GM12892 (cell line): ENCODE measurements around the gene CRIP3.

Experiments
- DNase-seq: peaks from one replicate; pipeline ENCODE4 v3.0.0; 2011; ENCODE audit not compliant: insufficient read length
- FAIRE-seq: peaks from 2 replicates; lab custom pipeline; 2011; peaks lifted over from hg19 to GRCh38; lab: Jason Lieb, UNC
- POLR2A ChIP-seq: IDR thresholded peaks from 2 replicates; pipeline ENCODE4 v1.6.1; 2011; ENCODE audit warnings: low read depth, low read length, control low read depth
- POLR2AphosphoS5 ChIP-seq: IDR thresholded peaks from 2 replicates; pipeline ENCODE4 v1.6.1; 2011; ENCODE audit warnings: low read depth, low read length, control low read depth
- TAF1 ChIP-seq: IDR thresholded peaks from 2 replicates; pipeline ENCODE4 v1.6.1; 2011; ENCODE audit warnings: low read depth, mild to moderate bottlenecking, control low read depth, low read length, borderline replicate concordance

CRIP3 gene

GRCh38 chr6:43274916-43275597 lies 33.6 kb downstream of the CRIP3 start:
- FAIRE-seq (no peak), DNase-seq (peak; percentile 55)
- TF ChIP-seq TAF1 = no peak
- TF ChIP-seq POLR2A = no peak
- no peak for TF ChIP-seq POLR2AphosphoS5

DNA sequence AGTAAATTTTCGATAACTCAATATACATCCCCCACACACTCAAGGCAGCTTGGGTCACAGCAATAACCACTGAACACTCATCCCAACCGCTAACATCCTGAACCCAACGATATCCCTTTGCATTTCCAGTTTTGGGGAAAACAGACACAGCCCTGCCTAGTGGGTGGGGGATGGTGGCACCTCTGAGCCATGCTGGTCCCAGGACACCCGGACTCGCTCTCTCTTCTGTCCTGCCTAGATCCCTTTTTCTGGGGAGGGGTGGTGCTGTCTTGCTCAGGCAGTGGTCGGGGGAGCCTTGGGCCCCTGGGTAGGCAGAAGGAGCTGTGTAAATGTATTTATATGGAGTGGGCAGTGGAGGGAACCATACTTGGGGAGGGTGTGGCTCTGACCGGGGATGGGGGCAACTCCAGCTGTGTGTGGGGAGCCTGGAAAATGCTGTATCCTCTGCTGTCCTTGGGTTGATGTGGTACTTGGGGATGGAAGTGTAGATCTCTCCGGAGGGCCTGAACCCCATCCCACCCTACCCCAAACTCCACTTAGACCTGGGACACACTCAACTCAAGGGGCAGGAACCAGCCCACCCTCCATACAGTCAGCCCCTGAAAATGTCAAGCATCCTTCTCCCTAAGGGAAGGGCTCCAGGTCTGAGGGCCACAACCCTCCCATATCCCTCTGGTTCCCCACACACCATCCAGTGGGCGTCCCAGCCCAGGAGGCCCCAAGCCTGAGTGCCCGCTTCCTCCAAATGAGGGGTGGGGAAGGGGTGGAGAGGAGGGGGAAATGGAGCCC lies 34.3 kb downstream of the CRIP3 start:
- no peak for FAIRE-seq
- TF ChIP-seq POLR2AphosphoS5 = no peak
- no peak for TF ChIP-seq POLR2A
- TF ChIP-seq TAF1 = no peak
- no peak for DNase-seq

DNA sequence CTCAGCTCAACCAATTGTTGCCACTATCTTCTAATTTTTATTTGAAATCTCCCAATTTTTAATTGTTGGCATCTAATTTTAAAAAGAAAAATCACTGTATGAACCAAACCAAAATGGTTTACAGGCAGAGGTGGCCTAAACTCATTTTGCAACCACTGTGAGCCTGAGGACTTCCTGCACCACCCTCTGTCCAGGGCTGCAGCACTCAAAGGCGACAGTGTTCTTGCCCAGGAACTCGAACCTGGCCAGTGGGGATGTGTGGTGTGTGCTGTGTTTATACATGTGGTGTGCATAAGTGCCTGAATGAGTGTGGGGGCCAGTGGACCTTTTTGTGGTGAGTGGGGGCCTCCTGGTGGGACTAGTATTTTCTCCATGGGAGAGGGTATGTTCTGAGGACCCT lies 34.9 kb downstream of the CRIP3 start:
- DNase-seq (no peak), FAIRE-seq (no peak)
- TF ChIP-seq POLR2AphosphoS5 (no peak), TAF1 (no peak), POLR2A (no peak)

GRCh38 chr6:43271944-43272343 lies 36.7 kb downstream of the CRIP3 start:
- no peak for DNase-seq
- no peak for FAIRE-seq
- TF ChIP-seq POLR2A = no peak
- TF ChIP-seq TAF1 = no peak
- TF ChIP-seq POLR2AphosphoS5 = no peak

DNA sequence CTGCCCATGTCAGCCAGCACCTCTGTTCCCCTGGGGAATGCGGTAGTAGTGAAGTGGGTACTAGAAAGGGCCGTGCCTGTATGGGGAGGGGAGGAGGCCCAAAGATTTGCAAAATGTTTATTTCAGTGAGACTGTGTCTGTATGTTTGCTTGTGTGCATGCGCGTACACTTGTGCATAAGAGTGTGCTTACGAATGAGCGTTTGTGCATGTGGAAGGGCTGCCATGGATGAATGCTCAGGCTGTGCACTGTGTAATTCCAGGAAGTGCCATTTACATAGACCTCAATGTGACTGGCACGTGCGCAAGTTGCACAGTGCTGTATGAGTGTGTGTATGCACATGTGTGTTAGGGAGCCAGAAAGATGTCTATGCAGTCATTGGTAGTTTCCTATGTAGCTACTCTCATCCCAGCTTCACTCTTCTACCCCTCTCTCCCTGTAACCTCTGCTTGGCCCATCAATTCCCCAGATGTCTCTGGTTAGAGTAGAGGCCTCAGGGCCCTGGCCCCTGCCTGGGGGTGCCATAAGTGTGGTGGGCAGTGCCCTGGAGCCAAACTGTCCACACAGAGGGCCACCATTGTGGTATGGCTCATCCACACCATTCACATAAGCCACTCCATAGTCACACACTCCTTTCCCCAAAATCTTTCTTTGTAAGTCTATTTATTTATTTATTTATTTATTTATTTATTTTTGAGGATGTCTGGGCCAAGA lies 37.4 kb downstream of the CRIP3 start:
- no peak for TF ChIP-seq POLR2A
- no peak for TF ChIP-seq TAF1
- no peak for TF ChIP-seq POLR2AphosphoS5
- peak; percentile 44 for FAIRE-seq
- no peak for DNase-seq

- TF ChIP-seq TAF1 (no peak), POLR2A (no peak), POLR2AphosphoS5 (no peak)
- FAIRE-seq = no peak
- DNase-seq = no peak
Observed at GRCh38 chr6:43269273-43270007, 39.2 kb downstream of the CRIP3 start.

DNA sequence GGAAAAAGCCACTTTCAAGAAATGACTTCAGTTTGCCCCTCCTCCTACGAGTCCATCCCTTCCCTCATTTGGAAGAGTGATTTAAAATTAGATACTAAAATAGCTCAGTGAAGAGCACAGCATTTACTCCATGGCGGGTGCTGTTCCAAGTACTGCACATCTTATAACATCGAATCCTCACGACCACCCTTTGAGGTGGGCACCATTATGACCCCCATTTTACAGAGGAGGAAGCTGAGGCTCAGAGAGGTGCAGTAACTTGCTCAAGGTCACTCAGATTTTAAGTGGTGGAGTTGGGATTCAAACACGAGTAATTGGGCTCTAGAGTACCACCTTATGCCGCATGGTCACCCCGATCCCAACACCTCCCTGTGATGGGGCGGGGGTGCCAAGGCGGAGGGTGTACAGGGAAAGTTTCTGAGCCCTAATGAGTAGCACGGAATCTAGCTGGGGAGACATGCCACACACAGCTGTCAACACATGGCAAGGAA lies 39.8 kb downstream of the CRIP3 start:
- FAIRE-seq (no peak), DNase-seq (no peak)
- no peak for TF ChIP-seq POLR2AphosphoS5
- TF ChIP-seq POLR2A = no peak
- no peak for TF ChIP-seq TAF1

- TF ChIP-seq POLR2AphosphoS5 = no peak
- DNase-seq (no peak), FAIRE-seq (no peak)
Observed at GRCh38 chr6:43268355-43268700, 40.3 kb downstream of the CRIP3 start.

GRCh38 chr6:43267619-43268354 lies 40.8 kb downstream of the CRIP3 start:
- no peak for FAIRE-seq
- no peak for DNase-seq
- TF ChIP-seq POLR2AphosphoS5 (no peak), POLR2A (no peak), TAF1 (no peak)

DNA sequence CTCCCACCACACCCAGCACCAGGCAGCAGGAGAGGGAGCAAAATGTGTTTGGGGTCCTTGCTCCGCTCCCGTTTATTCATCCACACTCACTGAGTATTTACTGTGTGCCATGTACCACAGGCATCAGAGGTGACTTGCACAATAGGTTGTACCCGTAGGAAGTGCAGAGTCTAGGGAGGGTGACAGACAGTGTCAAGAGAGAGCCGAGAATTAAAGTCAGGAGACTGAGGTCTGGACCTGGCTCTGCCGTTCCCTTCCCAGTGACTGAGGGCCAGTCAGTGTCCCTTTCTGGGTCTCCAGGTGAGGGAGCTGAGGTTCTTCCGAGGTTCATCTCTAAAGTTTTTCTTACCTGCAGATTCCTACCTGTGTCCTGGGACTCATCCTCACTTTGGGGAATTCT lies 43.1 kb downstream of the CRIP3 start:
- no peak for TF ChIP-seq POLR2AphosphoS5
- TF ChIP-seq TAF1 = no peak
- no peak for TF ChIP-seq POLR2A
- no peak for FAIRE-seq
- DNase-seq = no peak

- no peak for DNase-seq
- no peak for FAIRE-seq
- TF ChIP-seq POLR2AphosphoS5 = no peak
- no peak for TF ChIP-seq TAF1
- TF ChIP-seq POLR2A = no peak
Observed at GRCh38 chr6:43264599-43265145, 44.0 kb downstream of the CRIP3 start.
